ENCODE data around the gene AOPEP. TPM values are rescaled to one million over a fixed set of nuclear protein-coding genes. Genes with fewer than 3 reads are reported as not detected.

AOPEP gene
- total and polyA plus RNA-seq, 9 of the 15 experiments (the other 6 are each of a cell fraction or from before 2014, with no cell fraction given): 4.5 to 19.3 (median 13.5) TPM

- TF ChIP-seq GMEB1 (CRISPR knock-in tag; IDR thresholded peaks at IDR 0.05) (no peak), THAP12 (CRISPR knock-in tag; IDR thresholded peaks at IDR 0.05) (no peak), CBFB (CRISPR knock-in tag; IDR thresholded peaks at IDR 0.05) (no peak)
Measured at GRCh38 chr9:94853887-94854286, 127.4 kb downstream of the AOPEP start (continued).

- Histone ChIP-seq H3K9ac (ENCODE audit: insufficient read depth in 1 of 2, low read depth in 2 of 2, low read length in 2 of 2) (no peak overlapping the region), H4K20me1 (replicated peaks; ENCODE audit: control insufficient read depth, insufficient read depth, low read length) (no peaks in the 10 kb centered on the region), H3K27me3 (ENCODE audit: control insufficient read depth in 2 of 2, insufficient read depth in 2 of 2, low read length in 2 of 2) (no peaks in the 10 kb centered on the region), H3K27ac (ENCODE audit: extremely low read depth, low read depth, low read length) (no peak overlapping the region), H3K36me3 (ENCODE audit: control insufficient read depth, insufficient read depth, low read length) (no peaks in the 10 kb centered on the region), H3K4me3 (no peak overlapping the region), H3K4me1 (replicated peaks in 1 of 2; ENCODE audit: control insufficient read depth in 2 of 2, insufficient read depth in 2 of 2, low read length in 2 of 2) (no peaks in the 10 kb centered on the region), H3K79me2 (ENCODE audit: control insufficient read depth, insufficient read depth, low read length) (no peaks in the 10 kb centered on the region), H3K4me2 (ENCODE audit: insufficient read depth, low read length) (no peak overlapping the region), H2AFZ (ENCODE audit: low read depth, low read length) (no peak overlapping the region), H3K9me1 (ENCODE audit: control insufficient read depth, insufficient read depth, low read length) (no peaks in the 10 kb centered on the region), H3K9me3 (replicated peaks; ENCODE audit: control insufficient read depth, insufficient read depth, low read depth, low read length) (no peaks in the 10 kb centered on the region)
- intact Hi-C loops (cut with micrococcal nuclease): no loop called here
- BruUV-seq (replicated peaks): no TSS peak
- in situ Hi-C loops (cut with MboI): no loop called here
- FAIRE-seq (no peak), ATAC-seq (no peak), DNase-seq (ENCODE audit: extremely low read depth in 1 of 4, low spot score in 3 of 4) (no peak)
- CTCF ChIA-PET (ENCODE audit: low intra/inter-chr PET ratio): no interaction called here
- 57% methylated on average over 5 of the region's 5 CpGs for whole genome bisulfite sequencing (ENCODE audit: insufficient coverage, low coverage, missing lambda C conversion rate)
- no peak for TF ChIP-seq NCOA4 (IDR thresholded peaks at IDR 0.05; ENCODE audit: partially characterized antibody)
- no peak for TF ChIP-seq ZNF75A (CRISPR knock-in tag; IDR thresholded peaks at IDR 0.05)
- TF ChIP-seq ZBTB33 (CRISPR knock-in tag; IDR thresholded peaks at IDR 0.05): no peak
- no peak for TF ChIP-seq BRD4 (IDR thresholded peaks at IDR 0.05)
- TF ChIP-seq HOMEZ (CRISPR knock-in tag; IDR thresholded peaks at IDR 0.05): no peak
- POLR2A ChIA-PET: interaction anchor here (0.6 to 1.0 kb wide), 2 partner anchors 36 to 115 kb away, joined by 3 read pairs; no protein-coding TSS in a partner anchor
Measured at GRCh38 chr9:94855903-94856302, 129.4 kb downstream of the AOPEP start.

All from K562 (cell line).